Umbilical cord (tissue), 2 donors: ENCODE results near the gene TANGO2. TPM values are rescaled to one million over a fixed set of nuclear protein-coding genes. Genes with fewer than 3 reads are reported as not detected.

ENCODE experiments used
- DNase-seq: peaks from one replicate; pipeline ENCODE4 v3.0.0-alpha.2; 2015; ENCODE audit warnings: low spot score
- total RNA-seq: library from RNA; depleted of rRNA; stranded (reverse); fragments of >200 nt; gene quantifications from one replicate; pipeline ENCODE4 v1.2.3, GENCODE V29; 2014; ENCODE audit warnings: low replicate concordance; ENCODE audit not compliant: insufficient read depth

The TANGO2 gene
- total RNA-seq, 1 donor from 2014 or later: 20.5 TPM

GRCh38 chr22:20011993-20012740 is 8.7 kb upstream of the TANGO2 start:
- DNase-seq: no peak

GRCh38 chr22:20012741-20013331 is 8.1 kb upstream of the TANGO2 start:
- DNase-seq: no peak

- peak; percentile 63 for DNase-seq
Measured at GRCh38 chr22:20013382-20013871, 7.5 kb upstream of the TANGO2 start.

- DNase-seq: no peak
Measured at GRCh38 chr22:20014526-20015186, 6.3 kb upstream of the TANGO2 start.

- DNase-seq: no peak
Measured at GRCh38 chr22:20015187-20015625, 5.7 kb upstream of the TANGO2 start.

DNA sequence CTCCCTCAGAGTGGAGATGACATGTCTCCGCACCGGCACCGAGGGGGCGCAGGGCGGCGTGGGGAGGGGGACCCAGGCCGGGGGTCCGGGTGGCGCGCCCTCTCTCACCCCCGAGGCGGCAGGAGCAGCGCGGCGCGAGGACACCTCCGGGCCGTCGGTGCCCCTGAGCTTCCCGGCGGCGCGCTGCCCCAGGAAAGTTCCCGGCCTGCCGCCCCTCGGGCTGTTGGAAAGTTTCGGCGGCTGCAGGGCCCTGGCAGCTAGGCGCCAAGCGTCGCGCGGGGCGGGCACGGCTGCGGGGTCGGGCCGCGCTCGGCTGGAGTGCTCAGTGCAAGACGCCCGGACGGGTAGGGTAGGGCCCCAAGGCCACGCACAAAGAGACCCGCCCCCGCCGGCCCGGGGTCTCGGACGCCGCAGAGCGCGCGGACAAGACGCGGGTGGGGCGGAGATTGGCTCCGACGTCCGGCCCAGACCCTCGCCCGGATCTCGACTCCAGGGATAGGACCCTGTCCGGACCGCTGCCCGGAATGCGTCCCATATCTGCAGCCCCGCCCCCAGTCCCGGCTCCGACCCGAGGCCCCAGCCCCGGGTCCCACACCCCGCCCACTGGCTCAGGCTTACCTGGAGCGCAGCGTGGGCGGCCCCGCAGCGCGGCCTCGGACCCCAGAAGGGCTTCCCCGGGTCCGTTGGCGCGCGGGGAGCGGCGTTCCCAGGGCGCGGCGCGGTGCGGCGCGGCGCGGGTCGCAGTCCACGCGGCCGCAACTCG is 4.8 kb upstream of the TANGO2 start:
- DNase-seq: no peak

- peak; percentile 85 for DNase-seq
Measured at GRCh38 chr22:20016734-20017621, 3.9 kb upstream of the TANGO2 start, which contains the start of gene ARVCF. ARVCF (minus strand) TSS chr22:20016823; CDS start chr22:19990794, 26,029 bp downstream.

- DNase-seq: no peak
Measured at GRCh38 chr22:20017622-20017958, 3.3 kb upstream of the TANGO2 start.

- DNase-seq: no peak
Measured at GRCh38 chr22:20018001-20018400, 2.9 kb upstream of the TANGO2 start.

DNA sequence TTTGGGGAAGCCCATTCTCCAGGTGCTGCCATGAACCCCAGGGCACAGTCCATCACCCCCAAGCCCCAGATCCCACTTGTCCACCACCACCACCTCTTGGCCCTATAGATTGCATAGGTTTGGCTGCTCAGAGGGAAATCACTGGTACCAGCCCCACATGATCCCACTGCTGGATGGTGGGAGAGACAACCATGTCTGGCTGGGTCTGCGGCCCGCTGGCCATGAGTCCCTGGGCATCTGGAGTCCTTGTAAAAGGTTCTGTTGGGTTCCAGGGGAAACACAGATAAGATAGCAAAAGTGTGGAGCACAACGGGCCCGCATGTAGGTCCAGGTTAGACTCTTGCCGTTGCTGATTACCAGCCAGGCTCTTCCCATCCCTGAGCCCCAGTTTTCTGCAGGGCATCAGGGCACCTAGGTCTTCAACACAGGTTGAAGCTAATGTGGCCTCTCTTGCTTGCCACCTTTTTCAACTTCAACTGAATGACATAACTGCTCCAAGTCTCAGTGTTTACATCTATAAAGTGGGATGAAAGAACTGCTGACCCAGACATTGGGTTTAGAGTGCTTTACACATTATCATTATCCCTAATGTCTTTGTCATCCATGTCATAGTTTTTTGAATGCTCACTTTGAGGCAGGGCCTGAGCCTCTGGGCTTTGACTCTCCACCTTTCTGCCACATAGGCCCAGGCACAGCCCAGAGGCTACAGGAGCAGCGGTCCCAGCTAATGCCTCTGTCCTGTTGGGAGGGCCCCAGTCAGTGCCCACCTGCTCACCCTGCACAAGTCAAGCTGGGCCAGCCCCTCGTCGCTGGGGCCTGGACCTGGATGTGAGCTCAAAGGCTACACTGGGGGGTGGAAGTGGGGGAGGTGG is 1.0 kb upstream of the TANGO2 start:
- no peak for DNase-seq

DNA sequence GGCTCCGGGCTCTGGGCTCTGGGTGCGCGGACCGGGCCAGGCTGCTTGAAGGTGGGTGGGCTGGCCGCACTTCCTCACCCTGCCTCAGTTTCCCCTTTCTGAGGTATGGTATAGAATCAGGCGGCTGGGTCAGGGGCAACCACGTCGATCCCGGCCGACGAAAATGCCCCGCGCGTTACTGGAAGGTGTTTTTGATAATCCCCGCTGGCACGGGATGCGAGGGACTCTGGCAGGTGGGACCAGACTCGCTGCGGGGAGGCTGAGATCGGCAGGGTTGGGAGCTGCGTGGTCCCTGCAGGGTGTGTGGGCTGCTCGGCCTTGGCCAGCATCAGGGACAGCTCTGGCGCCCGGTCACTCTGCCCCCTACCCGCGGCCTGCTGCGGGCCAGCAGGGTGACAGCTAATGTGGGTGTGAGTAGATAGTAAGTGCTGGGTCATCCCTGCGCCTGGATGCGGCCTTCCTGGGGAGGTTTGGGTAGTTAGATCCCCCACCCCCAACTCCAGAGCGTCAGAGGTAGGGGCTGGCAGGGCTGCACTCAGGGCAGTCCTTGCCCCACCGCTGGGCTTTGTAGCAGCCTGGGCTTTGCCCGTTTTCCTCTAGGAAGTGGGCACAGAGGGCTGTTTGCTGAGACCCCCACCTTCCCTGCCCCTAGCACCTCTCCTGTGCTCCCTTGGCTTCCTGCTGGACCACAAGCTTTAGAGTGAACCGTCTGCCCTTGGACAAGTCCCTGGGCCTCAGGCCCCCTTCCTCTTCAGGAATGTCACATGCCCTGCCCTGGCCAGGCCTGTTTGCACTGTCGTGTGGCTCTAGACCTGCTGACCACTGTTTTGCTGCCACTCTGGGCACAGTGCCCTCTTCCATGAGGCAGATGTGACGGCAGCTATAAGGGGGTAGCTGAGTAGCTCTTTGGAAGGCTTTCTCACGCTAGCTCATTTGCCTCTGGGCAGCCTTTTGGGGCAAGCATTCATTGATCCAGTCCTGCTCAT is 579 bp downstream of the TANGO2 start:
- DNase-seq: no peak

DNA sequence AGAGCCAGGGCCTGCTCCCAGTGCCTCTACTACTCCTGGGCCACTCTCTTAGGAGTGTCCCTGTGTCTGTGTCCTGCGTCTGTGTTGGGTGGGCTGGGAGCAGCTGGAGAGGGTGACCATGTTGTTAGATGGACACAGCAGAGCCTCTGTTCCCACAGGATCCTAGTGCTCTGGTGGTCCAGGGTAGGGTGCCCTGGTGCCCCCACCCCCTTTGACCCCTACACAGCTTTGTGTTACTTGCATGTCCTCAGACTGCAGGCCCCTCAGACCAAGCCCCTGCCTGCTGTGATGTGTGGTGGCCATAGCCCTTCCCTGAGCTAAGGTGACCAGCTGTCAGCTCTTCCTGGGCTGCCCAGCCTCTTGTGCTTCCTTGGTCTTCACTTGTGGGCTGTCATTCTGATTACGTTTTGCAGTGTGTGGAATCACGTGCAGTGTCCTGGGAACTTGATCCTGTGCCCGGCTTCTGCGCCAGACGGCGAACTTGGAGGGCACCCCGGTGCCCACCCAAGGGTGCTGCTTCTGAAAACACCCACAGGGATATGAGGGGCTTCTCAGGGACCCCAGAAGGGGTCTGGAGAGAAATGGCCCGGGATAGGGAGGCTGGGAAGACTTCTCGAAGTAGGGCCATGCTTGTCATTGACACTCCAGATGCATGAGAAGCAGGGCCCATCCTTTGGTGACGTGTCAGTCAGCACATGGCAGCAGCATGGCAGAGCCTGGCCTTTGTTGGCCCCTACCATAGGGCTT is 1.5 kb downstream of the TANGO2 start:
- DNase-seq: no peak

DNA sequence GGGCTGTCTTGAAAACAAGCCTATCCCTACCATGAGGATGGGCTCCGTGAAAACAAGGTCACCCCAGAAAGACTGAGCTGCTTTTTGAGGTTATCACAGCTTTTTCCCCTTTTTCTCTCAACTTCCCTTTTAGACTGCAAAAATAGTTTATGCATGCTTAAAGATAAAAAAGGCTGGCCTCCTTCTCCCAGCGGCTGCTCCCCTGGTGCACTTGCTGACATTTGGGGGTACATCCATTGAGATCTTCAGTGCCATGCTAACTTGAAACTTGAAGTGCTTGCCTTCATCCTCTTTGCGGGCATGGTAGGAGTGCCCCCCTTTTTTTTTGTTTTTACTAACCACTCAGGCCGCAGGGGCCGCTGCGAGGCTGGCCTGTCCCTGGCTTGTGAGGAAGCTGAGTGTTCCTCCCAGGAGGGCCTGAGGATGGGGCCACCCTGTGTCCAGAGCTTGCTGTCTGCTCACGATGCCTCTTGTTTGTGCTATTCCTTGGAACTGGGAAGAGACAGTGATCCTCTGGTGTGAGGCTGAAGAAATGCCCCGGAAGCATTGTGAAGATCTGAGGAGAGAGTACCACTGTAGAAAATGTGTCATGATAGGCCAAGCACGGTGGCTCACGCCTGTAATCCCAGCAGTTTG is 2.2 kb downstream of the TANGO2 start:
- no peak for DNase-seq

GRCh38 chr22:20024225-20024624 is 3.3 kb downstream of the TANGO2 start:
- DNase-seq: no peak

DNA sequence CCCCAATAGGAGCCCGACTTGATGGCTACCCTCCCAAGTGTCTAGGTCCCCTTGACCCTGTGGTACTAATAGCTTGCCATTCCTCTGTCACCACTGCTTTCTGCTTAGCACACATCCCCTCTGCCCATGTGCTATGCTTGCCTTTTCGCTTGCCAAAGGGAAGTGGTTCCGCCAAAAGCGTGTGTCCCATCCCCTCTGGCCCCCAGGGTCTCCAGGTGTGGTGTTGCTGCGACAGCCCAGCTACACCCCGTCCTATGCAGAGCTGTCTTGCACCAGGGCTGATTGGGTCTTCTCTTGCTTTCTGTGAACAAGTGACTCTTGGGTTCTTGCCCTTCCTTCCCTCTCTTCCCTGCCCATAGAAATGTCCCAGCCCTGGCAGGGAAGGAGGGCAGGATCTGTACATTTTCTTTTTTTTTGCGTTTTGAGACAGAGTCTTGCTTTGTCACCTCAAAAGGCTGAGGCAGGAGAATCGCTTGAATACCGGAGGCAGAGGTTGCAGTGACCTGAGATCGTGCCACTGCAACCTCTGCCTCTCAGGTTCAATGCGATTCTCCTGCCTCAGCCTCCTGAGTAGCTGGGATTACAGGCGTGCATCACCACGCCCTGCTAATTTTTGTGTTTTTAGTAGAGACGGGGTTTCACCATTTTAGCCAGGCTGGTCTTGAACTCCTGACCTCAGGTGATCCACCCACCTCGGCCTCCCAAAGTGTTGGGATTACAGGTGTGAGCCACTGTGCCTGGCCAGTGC is 3.9 kb downstream of the TANGO2 start:
- DNase-seq: no peak

- DNase-seq: no peak
Measured at GRCh38 chr22:20025401-20026203, 4.7 kb downstream of the TANGO2 start.
